Transverse colon (tissue), 3 donors: ENCODE measurements around the gene ECHS1.

Experiments
- CTCF ChIP-seq, 5 experiments: fragments of 200-600 bp in 3 of 5; fragments of 450-650 bp in 2 of 5; sonication (generic) in 3 of 5; IDR thresholded peaks; 1 replicate in 2 of 5; 2 replicates in 3 of 5; pipeline ENCODE4 v1.5.1; 2016 to 2017; ENCODE audit warnings: antibody characterized with exemption in 5 of 5, inconsistent platforms in 3 of 5, mild to moderate bottlenecking in 2 of 5, moderate library complexity in 1 of 5
- POLR2A ChIP-seq: fragments of 450-650 bp; IDR thresholded peaks from one replicate; pipeline ENCODE4 v1.6.1; 2016; ENCODE audit warnings: antibody characterized with exemption, mild to moderate bottlenecking, moderate library complexity

DNA sequence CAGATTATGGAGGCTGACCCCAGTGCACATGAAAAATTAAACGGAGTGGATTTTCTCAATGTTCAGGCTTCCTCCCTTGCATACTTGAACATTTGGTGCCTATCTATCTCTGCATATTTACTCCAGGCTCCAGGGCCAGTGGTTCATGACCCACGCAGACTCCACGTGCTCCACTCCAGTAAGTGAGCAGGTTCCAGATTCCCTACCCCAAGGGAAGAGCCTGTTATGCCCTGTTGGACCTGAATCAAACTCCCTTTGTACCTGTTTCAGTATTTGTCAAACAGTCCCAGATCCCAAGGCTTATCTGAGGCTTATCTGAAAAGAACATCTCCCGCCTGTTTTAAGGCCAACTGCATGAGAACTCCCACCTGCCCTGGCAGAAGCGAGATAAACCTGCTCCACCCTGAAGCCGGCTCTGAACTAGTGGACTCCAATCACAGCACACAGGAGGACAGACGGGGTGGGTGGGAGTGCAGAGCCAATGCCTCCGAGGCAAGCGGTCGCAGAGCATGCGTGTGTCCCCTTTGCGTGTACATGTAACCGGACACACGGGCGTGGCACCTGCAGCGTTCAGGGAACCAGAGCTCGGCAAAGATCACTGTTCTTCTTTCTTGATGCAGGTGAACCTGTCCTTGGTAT lies 13.1 kb downstream of the ECHS1 start:
- no peak for TF ChIP-seq CTCF (IDR thresholded peaks at IDR 0.05)
- no peak for TF ChIP-seq POLR2A
